HG02571 (cell line): ENCODE measurements around the gene WWOX.

Experiments used
- ATAC-seq: cut with Tn5 transposase; IDR thresholded peaks from one replicate; pipeline ENCODE4 v1.9.1; 2021; ENCODE audit warnings: mild to moderate bottlenecking, moderate library complexity; ENCODE audit not compliant: unreplicated experiment

Gene WWOX

DNA sequence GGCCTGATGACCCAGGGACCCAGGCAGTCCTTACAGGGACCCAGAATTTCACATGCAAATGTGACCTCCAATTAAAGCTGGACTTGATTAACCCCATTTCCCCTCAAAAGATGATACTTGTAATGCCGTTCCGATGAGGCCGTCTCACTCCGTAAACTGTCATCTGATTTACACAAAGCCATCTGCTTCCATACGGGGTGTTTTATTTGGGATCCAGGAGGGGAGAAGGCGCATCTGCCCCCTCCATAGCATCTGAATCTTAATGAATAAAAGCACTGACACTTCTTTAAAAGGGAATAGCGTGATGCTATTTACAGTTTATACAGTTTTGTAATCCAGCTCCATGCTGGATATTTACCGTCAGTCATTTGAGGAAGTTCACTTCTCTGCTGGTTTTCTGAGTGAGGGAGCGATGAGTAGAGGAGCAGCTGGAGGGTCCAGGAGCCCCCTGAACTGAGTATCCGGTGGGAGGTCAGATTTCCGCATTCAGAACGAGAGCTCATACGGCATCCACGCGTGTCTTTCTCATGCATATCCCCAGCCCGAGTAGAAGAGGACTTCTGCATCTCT is 452.7 kb downstream of the WWOX start:
- no peak for ATAC-seq

DNA sequence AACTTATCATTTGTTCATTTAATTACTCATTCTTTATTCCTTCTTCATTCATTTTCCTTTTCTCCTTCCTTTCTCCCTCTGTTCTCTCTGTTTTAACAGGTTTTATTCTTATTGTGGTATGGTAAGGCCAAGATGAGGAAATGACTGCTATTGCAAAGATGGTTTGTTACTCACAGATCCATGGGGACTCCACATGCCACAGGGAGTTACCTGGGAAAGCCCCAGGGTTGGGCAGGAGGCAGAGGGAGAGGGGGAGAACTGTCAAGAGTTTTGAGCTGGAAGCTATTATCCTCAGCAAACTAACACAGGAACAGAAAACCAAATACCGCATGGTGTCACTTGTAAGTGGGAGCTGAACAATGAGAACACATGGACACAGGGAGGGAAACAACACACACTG is 453.3 kb downstream of the WWOX start:
- ATAC-seq, result no peak

DNA sequence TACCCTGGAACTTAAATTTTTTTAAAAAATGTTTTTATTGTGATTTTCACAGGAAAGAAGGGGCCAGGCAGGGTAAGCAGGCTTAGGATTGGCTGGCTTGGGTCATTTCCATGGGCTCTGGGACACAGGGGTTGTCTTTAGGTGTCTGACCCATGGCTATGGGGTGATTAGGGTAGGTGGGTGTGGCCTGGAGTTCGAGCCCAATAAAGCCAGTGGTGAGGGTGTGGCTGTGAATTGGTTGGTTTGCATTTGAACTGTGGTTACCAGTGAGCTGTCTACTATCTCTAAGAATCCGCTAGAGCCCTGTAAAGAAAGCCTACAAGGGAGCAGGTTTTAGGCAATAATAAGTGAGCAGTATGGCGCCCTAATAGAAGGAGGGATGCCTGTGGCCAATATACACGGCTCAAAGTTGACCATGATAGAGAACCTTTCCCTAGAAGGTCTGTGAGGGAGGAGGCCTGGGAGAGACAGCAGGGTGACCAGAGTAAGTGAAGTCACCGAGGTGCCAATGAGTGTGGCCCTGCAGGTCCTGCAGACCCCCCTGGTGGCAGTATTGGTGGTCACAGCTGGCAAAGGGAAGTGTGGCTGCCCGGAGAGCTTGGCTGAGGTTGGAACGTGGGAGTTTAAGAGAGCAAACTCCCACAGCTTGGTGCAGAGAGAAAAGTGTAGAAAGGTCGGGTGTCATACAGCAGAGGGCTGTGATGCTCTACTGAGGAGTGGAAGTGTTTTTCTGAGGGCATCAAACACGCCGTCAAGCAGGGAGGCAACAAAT is 454.0 kb downstream of the WWOX start:
- no peak for ATAC-seq

DNA sequence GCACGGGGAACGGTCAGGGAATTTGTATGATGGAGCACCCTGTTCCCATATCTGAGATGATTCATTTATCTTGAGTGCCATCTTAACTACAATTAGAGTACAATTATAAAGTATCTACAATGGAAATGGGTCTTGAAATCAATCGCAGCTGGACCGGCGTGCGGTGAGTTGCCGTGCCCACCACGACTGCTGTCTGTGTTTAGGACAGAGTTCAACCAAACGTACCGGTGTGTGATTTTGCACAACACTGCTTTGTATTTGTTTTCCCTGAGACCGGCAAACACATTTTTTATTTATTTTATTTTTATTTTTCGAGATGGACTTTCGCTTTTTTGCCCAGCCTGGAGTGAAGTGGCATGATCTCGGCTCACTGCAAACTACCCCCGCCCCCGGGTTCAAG is 457.0 kb downstream of the WWOX start:
- no peak for ATAC-seq

DNA sequence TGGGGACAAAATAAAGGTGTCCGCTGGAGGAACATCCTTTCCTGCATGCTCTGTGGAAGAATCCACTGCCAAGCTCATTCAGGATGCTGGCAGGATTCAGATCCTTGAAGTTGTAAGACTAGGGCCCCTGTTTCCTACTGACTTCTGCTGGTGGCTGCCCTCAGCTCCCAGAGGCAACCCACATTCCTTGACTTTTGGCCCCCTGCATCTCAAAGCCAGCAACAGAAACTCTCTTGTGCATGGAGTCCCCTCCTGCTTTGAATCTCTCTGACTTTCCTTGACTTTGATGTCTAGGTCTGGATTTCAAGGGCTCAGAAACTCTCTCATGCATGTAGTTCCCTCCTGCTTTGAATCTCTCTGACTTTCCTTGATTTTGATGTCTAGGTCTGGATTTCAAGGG is 461.5 kb downstream of the WWOX start:
- no peak for ATAC-seq

DNA sequence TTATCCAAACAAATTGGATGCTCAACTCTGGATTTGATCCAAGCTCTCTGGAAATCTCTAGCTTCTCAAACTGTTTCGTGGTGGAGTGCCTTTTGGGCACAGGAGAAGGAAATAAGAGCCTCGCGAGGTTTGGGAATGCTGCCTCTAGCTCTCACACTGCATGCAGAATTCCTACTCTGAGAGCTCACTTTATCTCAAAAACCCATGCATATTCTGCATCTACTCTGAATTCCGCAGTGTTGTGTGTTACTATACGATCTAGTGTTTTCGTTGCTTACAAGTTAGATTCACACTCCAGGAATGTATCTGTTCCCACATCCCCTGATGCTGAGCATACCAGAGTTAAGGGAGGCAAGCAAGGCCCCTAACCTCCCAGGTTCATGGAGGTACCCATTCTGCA is 462.7 kb downstream of the WWOX start:
- ATAC-seq, result no peak

DNA sequence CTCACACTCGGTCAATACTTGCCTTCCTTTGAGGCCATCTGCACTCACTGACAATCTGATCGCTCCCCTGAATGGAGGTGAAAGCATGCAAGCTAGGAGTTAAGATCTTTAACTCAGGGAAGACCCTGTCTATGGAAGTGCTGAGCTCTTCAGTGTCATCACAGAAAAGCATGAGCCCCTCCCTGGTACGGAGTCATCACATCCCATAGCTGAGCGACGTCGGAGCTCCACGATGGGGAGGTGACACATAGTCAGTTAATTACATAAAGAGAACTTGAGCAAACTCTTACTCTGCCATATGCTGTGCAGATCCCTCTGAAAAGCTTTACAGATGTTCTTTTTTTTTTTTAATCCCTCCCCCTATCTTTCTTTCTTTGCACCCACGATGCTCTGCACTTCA is 463.2 kb downstream of the WWOX start:
- ATAC-seq, result no peak

DNA sequence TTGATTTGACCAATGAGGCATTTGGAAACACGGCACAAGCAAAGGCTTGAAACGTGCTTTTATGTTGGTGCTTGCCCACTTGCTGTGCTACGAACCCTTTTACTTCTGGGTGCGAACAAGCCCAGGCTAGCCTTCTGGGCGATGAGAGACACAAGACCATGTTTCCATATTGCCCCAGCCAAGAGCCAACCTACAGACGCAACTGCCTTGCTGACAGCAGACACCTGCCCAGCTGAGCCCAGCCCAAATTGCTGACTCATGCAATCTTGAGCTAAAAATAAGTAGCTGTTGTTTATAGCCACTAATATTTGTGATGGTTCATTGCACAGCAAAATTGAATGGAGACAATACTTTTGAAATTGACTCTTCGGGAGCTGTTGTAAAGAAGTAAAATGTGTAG is 464.5 kb downstream of the WWOX start:
- ATAC-seq, result no peak

DNA sequence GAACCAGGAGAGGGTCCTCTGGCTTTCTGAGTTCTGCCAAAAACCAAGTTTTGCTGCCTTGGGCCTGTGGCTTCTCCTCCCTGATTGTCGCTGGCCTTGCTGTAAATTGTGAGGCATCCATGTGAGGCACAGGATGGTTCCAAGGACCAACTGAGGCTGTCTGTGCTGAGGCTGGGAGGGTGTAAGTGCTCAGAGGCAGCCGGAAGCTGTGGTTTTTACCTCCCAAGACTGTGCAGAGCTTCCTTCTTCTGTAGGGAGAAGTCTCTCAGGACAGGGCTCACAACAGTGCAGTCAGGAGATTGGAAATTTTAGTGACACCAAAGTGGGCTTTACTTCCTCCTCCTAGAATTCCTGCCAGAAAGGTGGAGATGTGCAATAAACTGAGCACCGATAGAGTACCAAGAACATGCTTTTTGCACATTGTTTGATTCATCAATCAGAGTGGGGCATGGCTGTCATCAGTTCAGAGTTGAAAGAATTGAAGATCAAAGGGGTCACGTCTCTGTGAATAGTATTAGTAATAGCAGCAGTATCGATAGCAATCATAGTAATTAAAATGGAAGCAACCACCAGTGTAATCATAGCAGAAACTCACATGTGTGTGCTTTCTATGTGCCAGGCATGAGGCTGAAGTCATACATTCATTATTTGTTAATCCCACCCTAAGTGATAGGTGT is 467.1 kb downstream of the WWOX start:
- ATAC-seq, result no peak

DNA sequence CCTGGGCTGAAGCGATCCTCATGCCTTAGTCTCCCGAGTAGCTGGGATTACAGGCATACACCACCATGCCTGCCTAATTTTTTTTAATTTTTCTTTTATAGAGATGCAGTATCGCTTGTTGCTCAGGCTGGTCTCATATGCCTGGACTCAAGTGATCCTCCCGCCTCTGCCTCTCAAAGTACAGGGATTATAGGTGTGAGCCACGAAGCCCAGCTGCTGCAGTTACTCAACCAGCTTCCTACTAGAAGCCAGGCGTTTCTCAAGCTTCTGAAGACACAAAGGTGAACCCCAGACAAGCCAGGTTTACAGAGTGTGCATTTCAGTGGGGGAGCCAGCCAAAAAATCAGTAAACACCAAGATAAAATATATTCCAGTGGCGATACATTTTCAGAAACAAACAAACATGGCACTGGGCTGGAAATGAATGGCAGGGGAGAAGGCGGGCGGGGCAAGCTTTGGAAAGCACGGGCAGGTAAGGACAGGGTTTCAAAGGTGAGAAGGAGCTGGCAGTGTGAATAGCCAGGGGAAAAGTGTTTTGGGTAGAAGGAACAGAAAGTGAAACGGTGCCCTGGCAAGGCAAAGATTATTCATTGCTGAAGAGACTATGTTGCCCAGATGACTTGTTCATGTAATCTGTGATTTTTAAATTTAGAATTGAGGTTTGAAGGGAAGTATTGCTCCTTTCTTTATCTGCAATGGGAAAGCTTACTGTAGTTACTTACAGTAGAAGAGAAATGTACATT is 471.1 kb downstream of the WWOX start:
- ATAC-seq, result no peak

DNA sequence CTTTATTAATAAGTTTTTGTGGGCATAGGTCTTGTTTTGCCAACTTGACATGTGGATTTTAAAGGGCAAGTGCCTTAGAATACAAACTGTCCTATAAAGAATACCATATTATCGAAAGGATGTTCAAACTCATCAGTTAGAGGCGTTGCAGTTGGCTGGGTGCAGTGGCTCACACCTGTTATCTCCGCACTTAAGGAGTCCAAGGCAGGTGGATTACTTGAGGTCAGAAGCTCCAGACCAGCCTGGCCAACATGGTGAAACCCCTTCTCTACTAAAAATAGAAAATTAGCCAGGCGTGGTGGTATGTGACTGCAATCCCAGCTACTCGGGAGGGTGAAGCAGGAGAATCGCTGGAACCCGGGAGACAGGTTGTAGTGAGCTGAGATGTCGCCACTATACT is 472.0 kb downstream of the WWOX start:
- no peak for ATAC-seq

DNA sequence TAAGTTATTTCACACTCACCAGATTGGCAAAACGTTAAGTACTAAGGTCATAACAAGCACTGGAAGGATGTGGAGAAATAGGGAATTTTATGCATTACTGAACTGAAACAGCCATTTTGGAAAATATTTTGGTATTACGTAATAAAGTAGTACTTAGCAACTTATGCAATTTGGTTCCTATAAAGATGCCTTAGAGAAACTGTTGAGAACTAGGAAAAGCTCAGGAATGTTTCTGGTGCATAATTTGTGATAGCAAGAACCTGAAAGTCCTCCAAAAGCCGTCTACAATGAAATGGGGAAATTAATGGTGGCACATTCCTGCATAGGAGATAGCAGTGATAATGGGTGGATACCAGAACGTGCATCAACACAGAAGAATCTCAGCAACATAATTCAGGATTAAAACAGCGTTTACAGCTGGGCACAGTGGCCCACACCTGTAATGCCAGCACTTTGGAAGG is 472.5 kb downstream of the WWOX start:
- no peak for ATAC-seq

DNA sequence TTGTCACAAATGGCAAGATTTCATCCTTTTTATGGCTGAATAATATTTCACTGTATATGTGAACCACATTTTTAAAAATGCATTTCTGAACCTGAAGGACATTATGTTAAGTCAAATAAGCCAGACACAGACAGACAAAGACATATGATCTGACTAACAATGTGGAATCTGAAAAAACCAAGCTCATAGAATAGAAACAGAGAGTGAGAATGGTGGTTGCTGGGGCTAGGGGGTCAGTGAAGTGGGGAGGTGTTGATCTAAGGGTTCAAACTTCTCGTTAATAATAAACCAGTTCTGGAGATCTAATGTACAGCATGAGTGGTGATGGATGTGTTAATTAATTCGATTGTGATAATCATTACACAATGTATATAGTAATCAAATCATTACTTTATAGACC is 475.1 kb downstream of the WWOX start:
- ATAC-seq, result no peak

DNA sequence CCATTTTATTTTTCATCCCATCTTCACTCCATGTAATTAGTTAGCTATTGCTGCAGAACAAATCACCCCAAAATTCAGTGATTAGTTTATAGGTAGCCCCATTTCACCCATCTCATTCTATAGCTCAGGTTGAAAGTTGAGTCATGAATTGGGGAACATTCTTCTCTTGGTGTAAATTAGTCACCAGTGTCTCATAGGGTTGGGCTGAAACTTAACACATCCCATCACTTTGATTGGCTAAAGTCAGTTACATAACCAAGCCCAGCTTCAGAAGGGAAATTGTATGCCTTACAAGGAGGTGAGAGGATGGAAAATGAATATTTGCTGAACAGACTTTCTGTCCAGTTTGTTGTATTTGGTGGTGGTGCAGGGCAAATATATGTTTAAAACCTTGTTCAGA is 477.5 kb downstream of the WWOX start:
- no peak for ATAC-seq

DNA sequence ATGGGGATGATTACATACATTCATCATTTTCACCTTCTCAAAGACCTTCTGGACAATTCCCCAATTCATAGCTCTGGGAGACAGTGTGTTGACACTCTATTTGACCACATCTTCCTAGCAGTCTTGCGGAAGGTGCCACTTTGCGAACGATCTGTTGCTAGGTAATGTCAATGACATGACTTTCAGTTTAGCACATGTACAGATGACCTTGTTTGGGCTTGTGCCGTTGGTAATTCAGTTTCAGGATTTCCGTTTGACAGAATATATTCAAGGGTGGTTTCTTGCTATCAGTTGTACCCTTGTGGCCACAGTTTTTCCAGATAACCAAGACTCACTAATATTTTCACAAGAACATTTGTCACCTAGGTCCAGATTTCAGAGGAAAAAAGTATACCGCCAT is 478.2 kb downstream of the WWOX start:
- no peak for ATAC-seq

DNA sequence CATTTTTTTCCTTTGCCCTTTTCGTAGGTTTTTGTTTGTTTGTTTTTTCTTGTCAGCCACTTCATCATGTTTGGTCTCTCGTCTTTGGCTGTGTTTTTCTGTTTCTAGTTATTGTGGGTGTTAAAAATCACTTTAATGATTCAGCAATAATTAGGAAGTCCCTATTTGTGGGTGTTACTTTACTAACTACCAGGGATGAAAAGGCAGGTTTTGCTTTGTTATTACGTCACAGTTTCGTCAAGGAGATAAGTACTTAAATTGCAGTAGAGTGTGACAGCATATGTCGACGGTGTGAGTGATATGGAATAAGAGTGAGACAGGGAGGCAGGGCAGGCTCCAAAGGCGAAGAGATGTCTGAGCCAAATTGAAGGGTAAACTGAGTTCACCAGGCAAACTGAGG is 479.6 kb downstream of the WWOX start:
- ATAC-seq, result no peak

DNA sequence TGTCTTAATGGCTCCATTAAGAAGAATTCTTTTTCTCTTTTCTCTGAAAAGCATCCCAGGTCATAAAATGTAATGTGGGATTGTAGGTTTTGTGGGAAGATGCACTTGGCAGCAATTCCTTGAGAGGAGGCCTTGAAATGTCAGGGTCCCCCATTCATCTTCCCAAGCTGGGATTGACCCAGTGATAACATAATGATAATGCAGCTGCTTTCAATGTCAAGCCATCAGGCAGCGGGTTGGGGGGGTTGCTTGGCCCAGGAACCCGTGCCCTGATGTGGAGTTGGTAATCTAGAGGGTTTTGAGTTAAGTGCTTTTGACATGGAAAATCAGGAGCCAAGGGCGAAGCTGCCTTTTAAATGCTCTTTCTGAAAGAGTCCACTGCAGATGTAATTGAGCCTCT is 484.0 kb downstream of the WWOX start:
- ATAC-seq, result no peak

DNA sequence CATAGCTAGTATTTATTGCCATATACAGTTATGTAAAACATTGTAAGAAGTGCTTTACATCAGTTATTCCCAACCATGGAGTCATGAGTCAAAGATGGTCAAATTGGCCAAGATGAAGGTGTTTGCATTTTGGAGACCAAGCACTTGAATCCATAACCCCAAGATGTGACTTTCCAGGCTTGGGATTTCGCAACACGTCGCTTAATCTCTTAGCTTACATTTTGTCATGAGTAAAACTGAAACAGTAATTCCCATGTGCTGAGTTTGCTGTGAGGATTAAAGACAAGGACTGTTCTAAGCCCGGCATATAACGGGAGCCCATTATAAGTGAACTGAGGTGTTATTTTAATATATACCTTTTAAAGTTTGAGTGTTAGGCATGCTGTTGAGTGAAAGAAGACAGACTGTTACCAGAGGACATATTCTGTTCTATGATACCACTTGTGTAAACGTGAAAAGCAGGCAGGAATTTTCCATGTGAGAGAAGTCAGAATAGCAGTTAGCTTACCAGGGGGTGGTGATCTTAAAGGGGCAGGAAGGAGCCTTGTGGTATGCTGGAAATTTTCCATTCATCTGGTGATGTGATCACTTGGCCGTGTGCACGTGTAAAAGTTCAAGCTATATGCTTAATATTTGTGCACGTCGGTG is 484.9 kb downstream of the WWOX start:
- no peak for ATAC-seq

DNA sequence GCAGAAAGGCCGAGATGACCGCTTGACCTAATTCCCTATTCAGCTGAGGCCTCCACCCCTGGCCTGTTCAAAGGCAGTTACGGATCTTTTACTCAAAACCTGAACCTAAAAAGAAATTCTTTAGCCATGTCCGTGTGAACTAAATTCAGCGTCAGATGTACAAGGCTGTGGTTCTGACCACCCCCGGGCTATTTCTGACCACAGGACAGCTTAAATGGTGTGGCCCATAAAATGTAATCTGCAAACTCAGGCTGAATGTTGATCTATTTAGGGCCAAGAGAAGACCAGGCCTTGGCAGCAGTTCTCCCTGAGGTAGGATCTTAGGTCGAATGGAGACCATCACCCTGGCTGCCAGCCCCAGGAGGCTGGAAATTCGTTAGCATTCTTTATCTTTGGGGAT is 485.5 kb downstream of the WWOX start:
- ATAC-seq, result no peak

DNA sequence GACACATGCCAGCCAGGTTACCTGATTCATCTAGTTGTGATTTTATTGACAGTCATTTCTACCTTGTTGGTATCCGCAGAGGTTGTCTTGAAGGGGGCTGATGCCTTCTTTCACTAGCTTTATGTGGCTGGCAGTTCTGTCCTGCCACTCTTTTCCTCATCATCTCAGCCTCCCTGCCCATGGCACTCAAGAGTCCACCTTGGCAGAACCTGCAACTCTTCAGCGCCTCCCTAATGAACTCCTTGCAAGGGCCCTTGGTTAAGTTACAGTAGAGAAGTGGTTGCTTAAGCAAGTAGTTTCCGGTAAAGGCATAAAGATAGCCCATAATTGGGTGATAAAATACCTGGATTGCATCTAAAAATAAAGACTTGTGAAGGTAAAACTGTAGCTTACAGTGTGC is 489.9 kb downstream of the WWOX start:
- no peak for ATAC-seq

DNA sequence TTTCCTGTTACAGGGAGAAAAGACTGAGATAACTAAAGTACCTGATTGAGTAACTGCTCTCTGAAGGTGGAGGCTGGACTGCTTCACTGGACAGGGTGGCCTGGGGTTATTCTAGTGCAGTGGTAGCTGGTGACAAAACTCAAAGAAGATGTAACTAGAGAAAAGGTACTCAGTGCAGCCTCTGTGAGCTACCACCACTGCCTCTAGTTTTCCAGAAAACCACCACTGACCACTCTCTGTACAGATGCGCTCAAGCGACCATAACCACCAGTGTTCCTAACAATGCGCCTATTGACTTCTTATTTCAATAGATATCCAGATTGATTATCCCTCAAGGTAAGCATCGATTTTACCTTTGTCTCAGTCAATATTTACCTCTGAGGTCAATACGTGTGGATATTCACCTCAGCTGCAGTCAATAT is 492.2 kb downstream of the WWOX start:
- ATAC-seq, result no peak
